ENCODE data around the gene ABI1.

The ABI1 gene

GRCh38 chr10:26729395-26729794, 131.4 kb downstream of the ABI1 start:
- no peak overlapping the region for H3K4me3 ChIP-seq
- no peak for DNase-seq (ENCODE audit: low spot score)
- H3K27ac ChIP-seq, result no peak overlapping the region
- TF ChIP-seq CTCF (IDR thresholded peaks at IDR 0.05), result no peak

GRCh38 chr10:26728957-26729356, 131.8 kb downstream of the ABI1 start:
- Histone ChIP-seq H3K4me3 (no peak overlapping the region), H3K27ac (no peak overlapping the region)
- TF ChIP-seq CTCF (IDR thresholded peaks at IDR 0.05), result no peak
- no peak for DNase-seq (ENCODE audit: low spot score)

DNA sequence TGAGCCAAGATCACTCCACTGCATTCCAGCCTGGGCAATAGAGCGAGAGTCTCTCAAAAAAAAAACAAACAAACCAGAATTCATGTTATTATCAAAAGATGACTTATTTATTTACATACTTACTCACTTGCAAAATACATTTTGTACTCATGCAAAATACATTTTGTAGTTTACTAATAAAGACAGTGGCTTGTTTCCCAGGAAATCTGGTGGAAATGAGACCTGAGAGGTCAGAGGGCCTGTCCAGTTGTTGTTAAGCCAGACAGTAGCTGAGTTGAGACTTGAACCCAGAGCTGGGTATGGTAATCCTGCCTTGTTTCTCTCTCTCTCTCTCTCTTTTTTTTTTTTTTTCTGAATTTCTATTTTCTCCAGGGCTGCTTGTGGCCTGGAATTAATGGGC, 133.8 kb downstream of the ABI1 start:
- DNase-seq (ENCODE audit: low spot score), result no peak
- no peak overlapping the region for H3K4me3 ChIP-seq
- H3K27ac ChIP-seq, result no peak overlapping the region
- no peak for TF ChIP-seq CTCF (IDR thresholded peaks at IDR 0.05)

DNA sequence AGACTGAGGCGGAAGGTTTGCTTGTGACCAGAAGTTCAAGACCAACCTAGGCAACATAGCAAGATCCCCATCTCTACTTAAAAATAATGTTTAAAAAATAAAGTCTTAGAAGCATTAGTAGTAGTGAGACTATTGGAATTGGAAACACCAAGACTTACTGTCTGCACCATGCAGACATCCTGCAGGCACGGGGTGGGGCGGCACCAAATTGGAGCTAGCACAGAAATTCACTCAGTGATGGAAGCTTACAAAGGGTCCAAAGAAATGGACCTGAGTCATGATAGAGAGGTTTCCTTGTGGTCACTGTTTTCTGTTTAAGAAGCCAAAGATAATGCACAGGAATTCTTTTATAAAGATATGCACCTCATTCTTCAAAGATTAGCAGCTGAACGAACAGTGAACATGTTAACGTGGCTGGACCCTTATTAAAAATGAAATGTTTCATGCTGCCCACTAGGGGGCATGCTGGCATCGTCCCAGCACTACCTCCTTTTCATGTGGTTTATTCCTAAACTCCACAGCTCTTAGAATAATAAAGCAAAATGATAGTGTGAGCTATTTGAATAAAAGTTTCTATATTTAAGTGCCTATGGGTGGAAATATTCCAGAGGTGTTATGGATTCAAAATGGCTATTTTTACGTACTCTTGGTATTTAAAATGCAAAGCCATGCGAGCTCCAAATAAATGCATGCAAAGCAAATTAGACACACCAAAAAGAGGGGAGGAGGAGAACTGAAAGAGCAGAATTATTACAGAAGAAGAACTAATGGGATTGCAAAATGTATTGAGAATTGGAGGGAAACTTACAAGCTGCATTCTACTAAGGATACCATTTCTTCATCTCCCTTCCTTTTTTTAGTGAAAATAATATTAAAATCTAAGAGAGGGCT, 134.7 kb downstream of the ABI1 start:
- no peak overlapping the region for H3K27ac ChIP-seq
- no peak for DNase-seq (ENCODE audit: low spot score)
- no peak overlapping the region for H3K4me3 ChIP-seq
- peak; percentile 76 for TF ChIP-seq CTCF (IDR thresholded peaks at IDR 0.05)

- TF ChIP-seq CTCF (IDR thresholded peaks at IDR 0.05), result no peak
- DNase-seq (ENCODE audit: low spot score), result no peak
- Histone ChIP-seq H3K4me3 (no peak overlapping the region), H3K27ac (no peak overlapping the region)
Observed at GRCh38 chr10:26723016-26723415, 137.7 kb downstream of the ABI1 start.

DNA sequence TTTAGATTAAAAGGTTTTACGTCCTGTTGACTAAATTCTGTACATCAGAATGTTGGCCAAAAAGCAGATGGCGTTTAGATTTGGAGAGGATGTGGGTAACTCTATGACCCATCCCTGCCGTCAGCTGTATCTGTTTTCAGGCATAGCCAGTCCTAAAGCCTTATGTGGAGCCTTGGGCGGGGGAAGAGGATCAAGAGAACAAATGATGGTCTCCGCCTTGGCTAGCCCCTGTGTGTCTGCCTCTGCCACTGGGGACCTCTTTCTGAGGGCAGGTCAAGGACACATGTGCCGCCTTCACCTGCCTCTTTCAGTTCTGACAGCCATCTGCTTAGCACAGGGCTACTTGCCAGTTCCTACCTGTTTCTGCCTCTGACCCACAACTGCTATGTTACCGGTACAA, 139.2 kb downstream of the ABI1 start:
- no peak overlapping the region for H3K27ac ChIP-seq
- no peak for DNase-seq (ENCODE audit: low spot score)
- no peak for TF ChIP-seq CTCF (IDR thresholded peaks at IDR 0.05)

GRCh38 chr10:26717476-26717875, 143.3 kb downstream of the ABI1 start:
- H3K27ac ChIP-seq, result no peak overlapping the region
- H3K4me3 ChIP-seq, result no peak overlapping the region
- TF ChIP-seq CTCF (IDR thresholded peaks at IDR 0.05), result no peak
- DNase-seq (ENCODE audit: low spot score), result no peak

More for the DNA sequence above, 139.2 kb downstream of the ABI1 start:
- no peak overlapping the region for H3K4me3 ChIP-seq
